K562 (cell line): ENCODE data around the gene PPOX.

ENCODE experiments used
- MXI1 ChIP-seq: IDR thresholded peaks from 2 replicates; pipeline ENCODE4 v1.6.1; 2011; ENCODE audit warnings: low read depth, mild to moderate bottlenecking, improper control_type of control experiment, low read length
- MYNN ChIP-seq, 2 experiments: sonication (generic); formaldehyde crosslinking in 1 of 2; IDR thresholded peaks; 2 replicates each; pipeline versions ENCODE4 v1.5.0 to v1.6.1; 2016 to 2020; ENCODE audit warnings: antibody characterized with exemption in 1 of 2, missing genetic modification reagents in 1 of 2
- NR2F6 ChIP-seq: fragments of 450-650 bp; formaldehyde crosslinking; IDR thresholded peaks from 2 replicates; pipeline ENCODE4 v1.4.0; 2020; ENCODE audit warnings: mild to moderate bottlenecking

DNA sequence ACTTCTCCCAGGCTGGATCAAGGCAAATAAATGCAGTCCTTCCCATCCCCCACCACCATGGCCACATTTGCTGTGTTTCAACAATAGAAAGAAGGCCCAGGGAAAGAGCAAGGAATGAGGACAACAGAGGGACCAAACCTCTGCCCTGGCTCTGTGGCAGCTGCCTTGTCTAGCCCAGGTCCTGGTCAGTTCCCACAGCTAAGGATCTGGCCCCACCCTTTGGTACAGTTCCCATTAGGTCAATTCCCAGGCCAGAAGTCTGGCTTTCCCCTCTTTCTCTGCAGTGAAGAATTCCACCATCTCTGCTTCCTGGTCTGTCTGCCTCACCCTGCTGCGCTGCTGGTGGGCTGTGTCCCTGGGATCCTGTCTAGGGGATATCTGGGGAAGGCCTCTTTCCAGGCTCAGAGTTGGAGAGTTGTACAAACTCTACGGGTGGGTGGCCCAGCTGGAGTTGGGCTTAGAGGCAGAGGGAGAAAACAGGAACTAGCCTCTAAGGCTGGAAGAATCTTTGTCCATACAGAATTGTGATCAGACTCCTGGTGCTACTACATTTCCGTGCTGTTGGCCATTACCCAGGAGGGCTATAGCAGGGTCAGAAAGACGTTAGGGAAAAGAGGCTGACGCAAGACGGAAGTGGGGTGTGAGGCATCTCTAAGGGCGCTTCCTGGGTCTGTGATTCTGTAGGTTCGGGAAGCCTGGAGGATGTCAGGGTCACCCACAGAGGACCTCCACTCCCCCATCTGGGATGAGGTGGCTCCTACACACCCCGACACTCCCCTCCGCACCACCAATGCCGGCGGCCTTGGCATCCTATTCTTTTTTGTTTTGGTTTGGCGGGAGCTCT, 35.0 kb downstream of the PPOX start:
- no peak for TF ChIP-seq MXI1
- TF ChIP-seq MYNN (IDR thresholded peaks at IDR 0.05) = no peak
- TF ChIP-seq MYNN (CRISPR knock-in tag; IDR thresholded peaks at IDR 0.05) = no peak
- TF ChIP-seq NR2F6 (CRISPR knock-in tag) = no peak
